ENCODE data around the gene SLC12A2. TPM values are rescaled to one million over a fixed set of nuclear protein-coding genes. Genes with fewer than 3 reads are reported as not detected.

Gene SLC12A2
- total and polyA plus RNA-seq, 9 of the 15 experiments (the other 6 are each of a cell fraction or from before 2014, with no cell fraction given) = 5.1 to 20.3 (median 12.6) TPM

GRCh38 chr5:128083033-128083810, at the start of gene SLC12A2 (continued):
- TF ChIP-seq, protein P1, sequence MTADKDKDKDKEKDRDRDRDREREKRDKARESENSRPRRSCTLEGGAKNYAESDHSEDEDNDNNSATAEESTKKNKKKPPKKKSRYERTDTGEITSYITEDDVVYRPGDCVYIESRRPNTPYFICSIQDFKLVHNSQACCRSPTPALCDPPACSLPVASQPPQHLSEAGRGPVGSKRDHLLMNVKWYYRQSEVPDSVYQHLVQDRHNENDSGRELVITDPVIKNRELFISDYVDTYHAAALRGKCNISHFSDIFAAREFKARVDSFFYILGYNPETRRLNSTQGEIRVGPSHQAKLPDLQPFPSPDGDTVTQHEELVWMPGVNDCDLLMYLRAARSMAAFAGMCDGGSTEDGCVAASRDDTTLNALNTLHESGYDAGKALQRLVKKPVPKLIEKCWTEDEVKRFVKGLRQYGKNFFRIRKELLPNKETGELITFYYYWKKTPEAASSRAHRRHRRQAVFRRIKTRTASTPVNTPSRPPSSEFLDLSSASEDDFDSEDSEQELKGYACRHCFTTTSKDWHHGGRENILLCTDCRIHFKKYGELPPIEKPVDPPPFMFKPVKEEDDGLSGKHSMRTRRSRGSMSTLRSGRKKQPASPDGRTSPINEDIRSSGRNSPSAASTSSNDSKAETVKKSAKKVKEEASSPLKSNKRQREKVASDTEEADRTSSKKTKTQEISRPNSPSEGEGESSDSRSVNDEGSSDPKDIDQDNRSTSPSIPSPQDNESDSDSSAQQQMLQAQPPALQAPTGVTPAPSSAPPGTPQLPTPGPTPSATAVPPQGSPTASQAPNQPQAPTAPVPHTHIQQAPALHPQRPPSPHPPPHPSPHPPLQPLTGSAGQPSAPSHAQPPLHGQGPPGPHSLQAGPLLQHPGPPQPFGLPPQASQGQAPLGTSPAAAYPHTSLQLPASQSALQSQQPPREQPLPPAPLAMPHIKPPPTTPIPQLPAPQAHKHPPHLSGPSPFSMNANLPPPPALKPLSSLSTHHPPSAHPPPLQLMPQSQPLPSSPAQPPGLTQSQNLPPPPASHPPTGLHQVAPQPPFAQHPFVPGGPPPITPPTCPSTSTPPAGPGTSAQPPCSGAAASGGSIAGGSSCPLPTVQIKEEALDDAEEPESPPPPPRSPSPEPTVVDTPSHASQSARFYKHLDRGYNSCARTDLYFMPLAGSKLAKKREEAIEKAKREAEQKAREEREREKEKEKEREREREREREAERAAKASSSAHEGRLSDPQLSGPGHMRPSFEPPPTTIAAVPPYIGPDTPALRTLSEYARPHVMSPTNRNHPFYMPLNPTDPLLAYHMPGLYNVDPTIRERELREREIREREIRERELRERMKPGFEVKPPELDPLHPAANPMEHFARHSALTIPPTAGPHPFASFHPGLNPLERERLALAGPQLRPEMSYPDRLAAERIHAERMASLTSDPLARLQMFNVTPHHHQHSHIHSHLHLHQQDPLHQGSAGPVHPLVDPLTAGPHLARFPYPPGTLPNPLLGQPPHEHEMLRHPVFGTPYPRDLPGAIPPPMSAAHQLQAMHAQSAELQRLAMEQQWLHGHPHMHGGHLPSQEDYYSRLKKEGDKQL (CRISPR knock-in tag; IDR thresholded peaks at IDR 0.05; ENCODE audit: borderline replicate concordance) = no peak
- TF ChIP-seq POLR2B (IDR thresholded peaks at IDR 0.05; ENCODE audit: low read depth, partially characterized antibody) = peak; percentile 50
- no peak for TF ChIP-seq ZNF140 (CRISPR knock-in tag; IDR thresholded peaks at IDR 0.05)
- peak; percentile 32; the same call in 1 of the 2 replicates for TF ChIP-seq CREM (IDR thresholded peaks at IDR 0.05; ENCODE audit: low read depth)
- no peak for TF ChIP-seq CREB3 (tag; conservative IDR thresholded peaks at IDR 0.05; ENCODE audit: low read depth)
- TF ChIP-seq JUND (IDR thresholded peaks at IDR 0.05; ENCODE audit: borderline replicate concordance, low read depth, low read length) = peak; percentile 37; the same call in 1 of the 2 replicates
- TF ChIP-seq JUND (tag; IDR thresholded peaks at IDR 0.05; ENCODE audit: borderline replicate concordance, low read depth, low read length) = no peak; the same call in 2 of the 3 replicates
- no peak for TF ChIP-seq YBX1 (IDR thresholded peaks at IDR 0.05)
- TF ChIP-seq CEBPG (CRISPR knock-in tag; IDR thresholded peaks at IDR 0.05) = no peak
- no peak for TF ChIP-seq CEBPG (tag; conservative IDR thresholded peaks at IDR 0.05 in 1 of 2, IDR thresholded peaks at IDR 0.05 in 1 of 2)
- no peak for TF ChIP-seq ZNF584 (CRISPR knock-in tag; IDR thresholded peaks at IDR 0.05; ENCODE audit: low read depth)
- TF ChIP-seq, protein P2, sequence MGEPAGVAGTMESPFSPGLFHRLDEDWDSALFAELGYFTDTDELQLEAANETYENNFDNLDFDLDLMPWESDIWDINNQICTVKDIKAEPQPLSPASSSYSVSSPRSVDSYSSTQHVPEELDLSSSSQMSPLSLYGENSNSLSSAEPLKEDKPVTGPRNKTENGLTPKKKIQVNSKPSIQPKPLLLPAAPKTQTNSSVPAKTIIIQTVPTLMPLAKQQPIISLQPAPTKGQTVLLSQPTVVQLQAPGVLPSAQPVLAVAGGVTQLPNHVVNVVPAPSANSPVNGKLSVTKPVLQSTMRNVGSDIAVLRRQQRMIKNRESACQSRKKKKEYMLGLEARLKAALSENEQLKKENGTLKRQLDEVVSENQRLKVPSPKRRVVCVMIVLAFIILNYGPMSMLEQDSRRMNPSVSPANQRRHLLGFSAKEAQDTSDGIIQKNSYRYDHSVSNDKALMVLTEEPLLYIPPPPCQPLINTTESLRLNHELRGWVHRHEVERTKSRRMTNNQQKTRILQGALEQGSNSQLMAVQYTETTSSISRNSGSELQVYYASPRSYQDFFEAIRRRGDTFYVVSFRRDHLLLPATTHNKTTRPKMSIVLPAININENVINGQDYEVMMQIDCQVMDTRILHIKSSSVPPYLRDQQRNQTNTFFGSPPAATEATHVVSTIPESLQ (CRISPR knock-in tag; IDR thresholded peaks at IDR 0.05) = no peak
- TF ChIP-seq PURB (CRISPR knock-in tag; IDR thresholded peaks at IDR 0.05; ENCODE audit: low read depth) = no peak
- no peak for TF ChIP-seq ZNF23 (CRISPR knock-in tag; IDR thresholded peaks at IDR 0.05)
- TF ChIP-seq, protein P3, sequence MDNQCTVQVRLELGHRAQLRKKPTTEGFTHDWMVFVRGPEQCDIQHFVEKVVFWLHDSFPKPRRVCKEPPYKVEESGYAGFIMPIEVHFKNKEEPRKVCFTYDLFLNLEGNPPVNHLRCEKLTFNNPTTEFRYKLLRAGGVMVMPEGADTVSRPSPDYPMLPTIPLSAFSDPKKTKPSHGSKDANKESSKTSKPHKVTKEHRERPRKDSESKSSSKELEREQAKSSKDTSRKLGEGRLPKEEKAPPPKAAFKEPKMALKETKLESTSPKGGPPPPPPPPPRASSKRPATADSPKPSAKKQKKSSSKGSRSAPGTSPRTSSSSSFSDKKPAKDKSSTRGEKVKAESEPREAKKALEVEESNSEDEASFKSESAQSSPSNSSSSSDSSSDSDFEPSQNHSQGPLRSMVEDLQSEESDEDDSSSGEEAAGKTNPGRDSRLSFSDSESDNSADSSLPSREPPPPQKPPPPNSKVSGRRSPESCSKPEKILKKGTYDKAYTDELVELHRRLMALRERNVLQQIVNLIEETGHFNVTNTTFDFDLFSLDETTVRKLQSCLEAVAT (IDR thresholded peaks at IDR 0.05) = no peak; a peak in 1 of 4 replicates
- TF ChIP-seq ETV5 (CRISPR knock-in tag; IDR thresholded peaks at IDR 0.05; ENCODE audit: low read depth) = no peak; the same call in 1 of the 2 replicates
- TF ChIP-seq MTA1 (IDR thresholded peaks at IDR 0.05; ENCODE audit: borderline replicate concordance) = no peak
- no peak for TF ChIP-seq HOXB6 (CRISPR knock-in tag; IDR thresholded peaks at IDR 0.05; ENCODE audit: borderline replicate concordance)
